Heart right ventricle (tissue), 16 donors: ENCODE data around the gene SP140L. TPM values are rescaled to one million over a fixed set of nuclear protein-coding genes. Genes with fewer than 3 reads are reported as not detected.

ENCODE experiments used
- ATAC-seq, 8 donors: fragments of 200-7000 bp; cut with Tn5 transposase; one replicate each; pipeline ENCODE4 v1.9.1; 2020; ENCODE audit warnings: mild to moderate bottlenecking in 8 of 8, moderate library complexity in 8 of 8, moderate number of reproducible peaks in 1 of 8
- DNase-seq, 2 donors: peaks; one replicate each; pipeline ENCODE4 v3.0.0-alpha.2; 2020
- H3K27ac ChIP-seq, 10 donors: fragments of 200-600 bp; sonication (generic) in 2 of 10; one replicate each; pipeline versions ENCODE4 v1.5.0 to v1.8.0; 2020 to 2022; ENCODE audit warnings: mild to moderate bottlenecking in 3 of 10
- H3K27me3 ChIP-seq, 7 donors: fragments of 200-600 bp; one replicate each; pipeline ENCODE4 v1.8.0; 2021 to 2022; ENCODE audit warnings: mild to moderate bottlenecking in 2 of 7
- H3K36me3 ChIP-seq, 9 donors: fragments of 200-600 bp; sonication (generic) in 1 of 9; one replicate each; pipeline versions ENCODE4 v1.5.0 to v1.8.0; 2020 to 2022; ENCODE audit warnings: mild to moderate bottlenecking in 2 of 9
- H3K4me1 ChIP-seq, 9 donors: fragments of 200-600 bp; sonication (generic) in 1 of 9; one replicate each; pipeline versions ENCODE4 v1.5.0 to v1.8.0; 2020 to 2022; ENCODE audit warnings: mild to moderate bottlenecking in 4 of 9
- H3K4me3 ChIP-seq, 10 donors: fragments of 200-600 bp; sonication (generic) in 2 of 10; one replicate each; pipeline versions ENCODE4 v1.5.0 to v1.8.0; 2020 to 2022; ENCODE audit warnings: mild to moderate bottlenecking in 7 of 10, moderate library complexity in 2 of 10
- H3K9me3 ChIP-seq, 11 donors: fragments of 200-600 bp in 10 of 11; sonication (generic) in 2 of 11; one replicate each; pipeline versions ENCODE4 v1.5.0 to v1.8.0; 2013 to 2022; ENCODE audit warnings: mild to moderate bottlenecking in 2 of 11, control low read depth in 1 of 11, moderate library complexity in 1 of 11
- CTCF ChIP-seq, 9 donors: fragments of 200-600 bp; sonication (generic) in 2 of 9; IDR thresholded peaks; one replicate each; pipeline versions ENCODE4 v1.5.0 to v1.8.0; 2021 to 2022; ENCODE audit warnings: antibody characterized with exemption in 9 of 9, mild to moderate bottlenecking in 5 of 9, moderate library complexity in 1 of 9
- WGBS, 2 donors: extraction: QIAGEN DNeasy Blood & Tissue Kit; methylation state at CpG; one replicate each; pipeline ENCODE4 v1.1.7; 2013; ENCODE audit warnings: inconsistent platforms in 1 of 2; 5-methylcytosine and 5-hydroxymethylcytosine counted together
- intact Hi-C, 10 donors: fragments of 100-400 bp; cut with DNase I; formaldehyde crosslinking; loops; one replicate each; pipeline versions ENCODE4 v1.11.1 to v1.14.2; 2022
- polyA plus RNA-seq, 2 donors: library from polyadenylated mRNA; stranded (reverse); fragments of 200-250 nt; gene quantifications; one replicate each; pipeline ENCODE4 v1.2.3, GENCODE V29; 2013
- total RNA-seq, 10 donors: library from RNA; stranded (reverse); fragmentation: NEBNext Ultra II Directional in 3 of 10; extraction: Animal tissue kit (Norgen Biotek cat#: 25700) in 3 of 10; gene quantifications; one replicate each; pipeline versions ENCODE4 v1.2.1 to v1.2.4, GENCODE V29; 2021 to 2023
- donor health status: Arrhythmogenic right ventricular cardiomyopathy.
- donor health status: ischemic (EF 13 %, LVEDD 7.1; RV severe dilation, severe dysfunction).
- donor health status: healthy with polysubstance abuse.
- donor health status: DM: no; HTN: yes; CAD: no.
- donor health status: DM: no; HTN: no; CAD: no.
- donor health status: ischemic (EF 25% LVEDD 6.9; RV normal size, moderate dysfunction).
- donor health status: ischemic (EF 25% LVEDD 5.7; RV mildly dilated, moderate dysfunction).
- donor health status: healthy.
- donor health status: DM: yes; HTN: yes; CAD: no.
- donor health status: Ischemic cardiomyopathy.
- donor health status: ischemic (EF 35%, LVEDD 5.7; RV mildly dilated, moderate dysfunction).
- donor health status: nonischemic (EF 11% LVEDD 7.7; RV severe dilation, severe dysfunction).
- donor health status: DM: yes; HTN: yes; CAD: no.
- donor health status: PGD.
- donor health status: ischemic (EF 29% LVEDD 5.4; RV normal size, mild dysfunction).
- donor health status: nonischemic (EF 23%, LVEDD 6.1; RV moderate dilation, normal function).

SP140L gene
- total and polyA plus RNA-seq, 12 donors = 2.5 to 10.8 (median 4.4) TPM

GRCh38 chr2:230362030-230362691 is 35.2 kb downstream of the SP140L start:
- Histone ChIP-seq H3K36me3 (peaks cover 0 to 87% (median 12%) of the 10 kb centered on the region in 9 donors), H3K4me3 (no peak overlapping the region), H3K27ac (no peak overlapping the region), H3K9me3 (peaks cover 0 to 20% (median 0%) of the 10 kb centered on the region in 11 donors), H3K27me3 (no peaks in the 10 kb centered on the region), H3K4me1 (peaks cover 0 to 3% (median 0%) of the 10 kb centered on the region in 9 donors)
- no peak for DNase-seq
- no peak for TF ChIP-seq CTCF (IDR thresholded peaks at IDR 0.05)
- WGBS, 2 donors = 53 to 67% methylated on average over 1 of the region's 1 CpG
- intact Hi-C loops = no loop called here
- ATAC-seq = no peak

GRCh38 chr2:230382108-230382507 is 55.1 kb downstream of the SP140L start:
- Histone ChIP-seq H3K9me3 (no peaks in the 10 kb centered on the region), H3K27ac (no peak overlapping the region), H3K4me1 (peaks cover 0 to 11% (median 0%) of the 10 kb centered on the region in 9 donors), H3K4me3 (no peak overlapping the region), H3K27me3 (no peaks in the 10 kb centered on the region), H3K36me3 (peaks cover 0 to 56% (median 0%) of the 10 kb centered on the region in 9 donors)
- DNase-seq (no peak), ATAC-seq (no peak)
- TF ChIP-seq CTCF (IDR thresholded peaks at IDR 0.05) = no peak
- intact Hi-C loops = loop anchor here in 1 of 10 donors (10.0 kb wide), 1 partner anchor 167 kb away; the partner anchor contains the start of gene SP110
- 96 to 97% methylated on average over 2 of the region's 2 CpGs for WGBS, 2 donors

GRCh38 chr2:230383453-230383852 is 56.5 kb downstream of the SP140L start:
- Histone ChIP-seq H3K27me3 (no peaks in the 10 kb centered on the region), H3K36me3 (peaks cover 0 to 63% (median 0%) of the 10 kb centered on the region in 9 donors), H3K4me1 (peaks cover 0 to 11% (median 0%) of the 10 kb centered on the region in 9 donors), H3K27ac (no peak overlapping the region), H3K4me3 (no peak overlapping the region), H3K9me3 (no peaks in the 10 kb centered on the region)
- no peak for TF ChIP-seq CTCF (IDR thresholded peaks at IDR 0.05)
- ATAC-seq (no peak), DNase-seq (no peak)
- intact Hi-C loops = loop anchor here in 1 of 10 donors (10.0 kb wide), 1 partner anchor 169 kb away; the partner anchor contains the start of gene SP110
- 69 to 72% methylated on average over 5 of the region's 5 CpGs for WGBS, 2 donors

- intact Hi-C loops = loop anchor here in 1 of 10 donors (10.0 kb wide), 1 partner anchor 170 kb away; the partner anchor contains the start of gene SP110
- peaks cover 0 to 76% (median 0%) of the 10 kb centered on the region in 9 donors for H3K36me3 ChIP-seq
- no peak overlapping the region for H3K4me3 ChIP-seq
- H3K4me1 ChIP-seq = peaks cover 0 to 11% (median 0%) of the 10 kb centered on the region in 9 donors
- ATAC-seq (peak in 1 of 8 donors; percentile 55), DNase-seq (no peak)
- H3K9me3 ChIP-seq = no peaks in the 10 kb centered on the region
- 57 to 69% methylated on average over 6 of the region's 6 CpGs for WGBS, 2 donors
- no peak overlapping the region for H3K27ac ChIP-seq
- TF ChIP-seq CTCF (IDR thresholded peaks at IDR 0.05) = no peak
- H3K27me3 ChIP-seq = no peaks in the 10 kb centered on the region
These were observed 58.0 kb downstream of the SP140L start for GRCh38 chr2:230384986-230385385.
